ENCODE measurements around the gene LRRC4B.

Gene LRRC4B

DNA sequence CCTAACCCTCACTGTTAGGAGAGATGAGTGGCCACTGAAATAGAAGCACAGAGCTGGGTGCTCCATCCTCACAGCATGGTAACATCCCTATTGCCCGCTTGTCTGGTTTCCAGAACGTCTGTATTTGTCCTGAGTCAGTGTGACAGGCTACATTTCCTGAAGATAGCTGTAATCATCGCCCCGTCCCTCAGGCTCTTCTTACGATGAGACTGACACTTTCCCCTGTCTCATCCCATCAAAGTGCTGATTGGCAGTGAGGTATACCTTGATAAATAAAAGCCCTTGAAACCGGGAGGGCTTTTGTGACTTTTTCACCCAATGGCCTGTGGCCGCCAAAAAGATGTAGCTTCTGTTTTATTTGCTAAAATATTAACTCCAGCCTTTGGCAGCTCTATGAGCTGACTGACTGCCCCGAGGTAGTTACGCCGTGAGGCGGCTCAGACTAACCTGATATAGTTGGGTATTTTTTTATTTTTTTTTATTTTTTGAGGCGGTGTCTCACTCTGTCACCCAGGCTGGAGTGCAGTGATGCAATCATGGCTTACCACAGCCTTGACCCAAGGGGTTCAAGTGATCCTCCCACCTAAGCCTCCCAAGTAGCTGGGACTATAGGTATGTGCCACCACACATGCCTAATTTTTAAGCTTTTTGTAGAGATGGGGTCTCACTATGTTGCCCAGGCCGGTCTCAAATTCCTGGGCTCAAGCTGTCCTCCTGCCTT is 5.7 kb upstream of the LRRC4B start:
- no peak for DNase-seq (ENCODE audit: low read depth)

DNA sequence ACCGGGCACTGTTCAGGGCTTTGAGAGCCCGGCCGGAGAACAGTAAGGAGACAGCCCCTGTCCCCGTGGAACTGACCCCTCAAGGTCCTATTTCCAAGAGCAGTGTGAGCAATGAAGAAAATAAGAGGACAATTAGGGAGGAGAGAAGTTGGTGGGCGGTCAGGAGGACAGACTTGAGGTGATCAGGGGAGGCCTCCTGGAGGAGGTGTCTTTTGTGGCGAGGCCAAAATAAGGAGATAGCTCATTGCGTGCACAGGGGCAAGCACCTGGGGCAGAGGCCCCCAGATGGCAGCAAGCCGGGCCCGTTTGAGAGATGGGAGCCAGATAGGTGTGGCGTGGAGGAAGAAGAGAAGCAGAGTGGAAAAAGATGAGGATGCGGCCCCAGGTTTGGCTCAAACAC is 2.8 kb upstream of the LRRC4B start:
- DNase-seq (ENCODE audit: low read depth): no peak

- no peak for DNase-seq (ENCODE audit: low read depth)
These were observed 1.8 kb upstream of the LRRC4B start for GRCh38 chr19:50569938-50570540.

DNA sequence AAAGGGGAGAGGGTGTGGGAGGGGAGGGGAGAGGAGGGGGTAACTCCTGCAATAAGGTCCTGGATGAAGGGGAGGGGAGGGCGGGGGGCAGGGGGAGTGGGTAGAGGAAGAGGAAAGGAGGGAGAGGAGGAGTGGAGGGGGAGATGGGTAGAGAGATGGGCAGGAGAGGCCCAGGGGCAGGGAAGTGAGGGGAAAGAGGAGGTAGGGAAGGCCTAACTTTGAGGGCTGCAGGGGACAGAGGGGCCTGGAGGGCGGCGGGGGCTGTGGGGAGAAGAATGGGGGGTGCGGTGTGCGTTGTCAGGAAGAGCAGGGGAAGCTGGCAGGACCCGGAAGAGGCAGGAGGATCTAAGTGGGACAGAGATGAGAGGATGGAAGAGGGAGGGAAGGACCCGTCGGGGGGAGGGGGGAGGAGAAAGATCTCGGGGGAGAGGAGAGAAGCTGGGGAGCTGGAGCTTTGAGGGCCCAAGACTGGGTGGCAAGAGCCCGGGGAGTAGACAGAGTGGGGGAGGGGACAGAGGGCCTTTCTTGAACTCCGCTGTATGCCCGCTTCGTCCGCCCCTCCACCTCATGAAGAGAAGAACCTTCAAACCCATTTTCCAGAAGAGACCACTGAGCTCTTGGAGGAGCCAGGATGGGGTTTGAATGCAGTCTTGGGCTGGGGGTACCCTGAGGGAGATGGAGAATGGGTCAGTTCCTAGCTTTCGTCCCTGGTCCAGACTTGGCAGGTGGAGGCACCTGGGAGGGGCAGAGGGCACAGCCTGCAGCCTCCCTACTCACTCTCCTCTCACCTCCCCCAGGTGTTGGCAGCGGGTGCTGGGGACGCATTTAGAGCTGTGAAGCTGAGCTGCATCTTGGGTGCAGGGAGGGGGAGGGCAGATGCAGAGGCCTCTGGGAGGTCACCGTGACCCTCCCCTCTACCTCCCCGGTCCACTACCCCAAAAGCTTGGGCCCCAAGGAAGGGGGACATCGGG is 778 bp upstream of the LRRC4B start:
- DNase-seq (ENCODE audit: low read depth): no peak

DNA sequence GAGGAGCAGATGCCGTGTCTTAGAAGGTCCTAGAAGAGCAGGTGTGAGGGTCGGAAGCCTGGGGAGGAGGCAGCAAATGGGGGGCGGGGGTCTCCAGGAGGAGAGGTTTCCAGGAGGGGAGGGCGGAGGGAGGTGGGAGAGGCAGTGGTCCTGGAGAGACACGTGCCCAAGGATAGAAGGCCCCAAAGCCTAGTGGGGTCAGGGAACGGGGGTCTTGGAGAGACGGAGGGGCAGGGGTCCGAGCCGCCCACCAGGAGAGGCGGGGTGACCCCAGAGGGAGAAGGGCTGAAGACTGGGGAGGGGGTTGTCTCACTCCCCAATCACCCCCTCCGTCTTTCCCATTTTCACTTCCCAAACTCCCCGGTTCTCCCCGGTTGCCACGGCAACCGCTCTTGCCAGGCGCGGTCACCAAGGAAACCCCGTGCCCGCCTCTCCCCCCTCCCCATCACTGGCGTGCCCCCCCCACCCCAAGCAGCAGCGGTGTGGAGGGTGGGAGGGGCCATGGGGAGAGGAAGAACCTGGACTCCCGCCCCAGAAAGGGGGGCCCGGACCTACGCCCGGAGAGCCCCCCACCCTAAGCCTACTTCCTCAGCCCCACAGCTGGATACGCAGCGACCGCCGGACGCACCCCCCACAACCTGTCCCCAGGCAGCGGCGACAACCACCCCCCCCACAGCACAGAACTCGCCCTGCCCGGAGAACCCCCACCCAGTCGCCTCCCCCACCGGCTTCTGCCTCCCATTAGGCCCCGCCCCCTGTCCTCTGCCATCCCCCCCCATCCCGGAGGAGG is 988 bp downstream of the LRRC4B start:
- DNase-seq (ENCODE audit: low read depth): no peak

GRCh38 chr19:50565984-50566903 is 2.0 kb downstream of the LRRC4B start:
- no peak for DNase-seq (ENCODE audit: low read depth)

GRCh38 chr19:50564229-50565105 is 3.8 kb downstream of the LRRC4B start:
- DNase-seq (ENCODE audit: low read depth): no peak

DNA sequence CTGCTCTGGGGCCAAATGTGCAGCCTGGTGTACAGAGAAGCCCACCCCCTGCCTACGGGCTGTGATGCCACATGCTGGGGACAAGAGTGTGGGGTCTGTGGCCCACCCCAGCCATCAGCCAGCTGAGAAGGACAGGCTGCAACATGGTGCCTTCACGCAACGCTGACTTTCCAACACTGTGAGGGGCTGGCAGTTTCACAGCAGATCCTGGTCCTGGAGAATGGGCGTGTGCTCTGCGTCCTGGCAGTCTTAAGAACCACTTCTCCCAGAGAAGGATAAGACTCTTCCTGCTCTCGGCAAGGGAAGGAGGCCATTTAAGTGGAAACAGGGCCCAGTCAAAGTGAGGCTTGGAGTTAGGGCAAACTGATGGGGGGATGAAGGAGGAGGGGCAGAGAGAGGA is 4.6 kb downstream of the LRRC4B start:
- no peak for DNase-seq (ENCODE audit: low read depth)

DNA sequence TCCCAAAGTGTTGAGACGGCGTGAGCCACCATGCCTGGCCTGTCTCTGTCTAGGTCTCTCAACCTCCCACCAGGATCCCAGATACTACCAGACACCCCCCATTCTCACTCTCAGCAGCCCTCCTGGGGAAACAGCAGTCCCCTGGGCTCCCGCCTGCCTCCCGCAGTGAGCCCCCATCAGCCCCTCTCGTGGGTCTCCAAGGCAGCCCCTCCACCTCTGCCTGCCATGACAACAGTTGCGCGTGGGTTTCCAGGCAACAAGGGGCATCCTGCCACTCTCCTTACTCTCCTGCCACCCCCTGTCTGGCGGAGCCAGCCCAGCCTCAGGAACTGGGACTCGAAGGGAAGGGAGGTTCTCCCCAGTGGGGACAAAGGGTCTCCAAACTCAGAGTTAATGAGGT is 5.2 kb downstream of the LRRC4B start:
- no peak for DNase-seq (ENCODE audit: low read depth)

DNA sequence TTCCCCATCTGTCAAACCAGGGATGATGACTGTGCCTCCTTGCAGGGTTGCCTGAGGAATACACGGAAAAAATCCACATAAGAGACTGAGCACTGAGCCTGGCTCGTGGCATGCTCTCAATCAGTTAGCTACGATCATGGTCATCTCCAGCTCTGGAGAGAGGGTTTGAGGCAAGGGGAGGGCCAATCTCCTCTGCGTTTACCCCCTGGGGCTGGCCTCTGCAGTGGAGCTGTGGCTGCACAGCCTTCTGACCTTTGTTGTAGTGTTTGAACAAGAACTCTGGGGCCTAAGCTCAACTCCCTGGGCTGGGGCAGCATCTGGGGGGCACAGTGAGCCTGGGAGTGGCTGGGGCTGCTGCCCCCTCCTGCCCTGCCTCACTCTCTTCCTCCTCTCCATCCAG is 5.9 kb downstream of the LRRC4B start:
- no peak for DNase-seq (ENCODE audit: low read depth)

DNA sequence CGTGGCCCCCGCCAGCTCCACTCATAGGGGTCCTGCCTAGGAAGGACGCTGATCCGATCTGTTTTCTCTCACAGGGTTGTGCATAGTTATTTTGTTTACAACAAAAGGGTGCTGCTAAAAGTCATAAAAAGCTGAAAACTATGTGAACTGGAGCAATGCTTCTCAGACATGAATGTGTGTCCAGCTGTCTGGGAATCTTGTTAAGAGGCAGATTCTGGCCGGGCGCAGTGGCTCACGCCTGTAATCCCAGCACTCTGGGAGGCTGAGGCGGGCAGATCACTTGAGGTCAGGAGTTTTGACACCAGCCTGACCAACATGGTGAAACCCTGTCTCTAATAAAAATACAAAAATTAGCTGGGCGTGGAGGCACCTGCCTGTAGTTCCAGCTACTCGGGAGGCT is 8.6 kb downstream of the LRRC4B start:
- DNase-seq (ENCODE audit: low read depth): no peak

DNA sequence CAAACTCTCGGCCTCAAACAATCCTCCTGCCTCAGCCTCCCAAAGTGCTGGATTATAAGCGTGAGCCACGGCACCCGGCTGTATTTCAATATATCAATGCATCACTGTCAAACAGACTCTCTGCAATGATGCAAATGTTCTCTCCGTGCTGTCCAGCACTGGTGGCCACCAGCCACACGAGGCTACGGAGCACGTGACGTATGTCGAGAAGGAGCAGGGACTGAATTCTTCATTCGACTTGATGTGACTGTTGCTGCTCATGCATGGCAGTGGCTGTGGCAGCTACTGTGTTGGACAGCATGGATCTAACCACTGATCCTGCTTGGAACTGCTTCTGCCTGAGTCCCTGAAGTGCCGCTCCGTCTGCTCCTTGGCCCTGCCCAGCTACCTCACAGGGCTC is 9.8 kb downstream of the LRRC4B start:
- DNase-seq (ENCODE audit: low read depth): no peak

- DNase-seq (ENCODE audit: low read depth): no peak
These were observed 10.2 kb downstream of the LRRC4B start for GRCh38 chr19:50558039-50558438.

GRCh38 chr19:50557009-50557613 is 11.1 kb downstream of the LRRC4B start:
- no peak for DNase-seq (ENCODE audit: low read depth)

- DNase-seq (ENCODE audit: low read depth): peak; percentile 12
These were observed 11.8 kb downstream of the LRRC4B start for GRCh38 chr19:50556282-50557008.

DNA sequence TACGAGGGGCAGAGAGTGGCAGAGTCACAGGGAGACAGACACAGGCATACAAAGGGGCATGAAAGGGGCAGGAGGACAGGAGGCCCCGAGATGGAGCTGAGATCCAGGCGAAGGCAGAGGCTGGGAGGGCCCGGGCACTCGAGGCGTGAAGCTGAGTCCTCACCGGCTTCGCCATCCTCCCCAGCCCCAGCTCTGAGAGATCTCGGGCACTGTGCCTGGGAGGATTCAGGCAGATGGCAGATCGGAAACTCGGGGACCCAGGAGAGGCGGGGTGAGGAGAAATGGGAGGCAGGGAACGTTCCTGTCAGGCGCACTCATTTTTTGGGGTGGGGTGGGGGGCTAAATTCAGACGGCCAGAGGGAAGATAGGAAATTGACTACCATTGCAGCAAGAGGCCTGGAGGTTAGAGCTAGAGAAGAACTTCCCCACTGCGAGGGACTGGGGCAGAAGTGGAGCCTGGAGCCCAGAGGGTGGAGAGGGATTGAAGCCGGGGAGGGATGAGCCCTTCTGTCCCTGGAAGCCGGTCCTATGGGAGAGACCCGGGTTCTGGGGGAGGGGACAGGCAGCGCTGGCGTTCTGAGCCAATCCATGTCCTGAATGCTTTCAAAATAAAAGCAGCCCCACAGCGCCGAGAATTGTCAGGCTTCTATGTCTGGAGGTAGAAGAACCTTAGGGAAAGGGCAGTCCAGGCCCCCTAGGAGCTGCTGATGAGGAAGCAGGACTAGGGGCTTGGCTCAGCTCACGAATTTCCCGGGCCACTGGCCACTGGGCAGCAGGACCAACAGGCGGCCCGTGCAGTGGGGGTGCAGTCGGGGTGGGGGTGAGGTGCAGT is 12.6 kb downstream of the LRRC4B start:
- no peak for DNase-seq (ENCODE audit: low read depth)

- DNase-seq (ENCODE audit: low read depth): no peak
These were observed 13.2 kb downstream of the LRRC4B start for GRCh38 chr19:50555033-50555432.

- no peak for DNase-seq (ENCODE audit: low read depth)
These were observed 14.0 kb downstream of the LRRC4B start for GRCh38 chr19:50554212-50554611.
